NT2/D1 (cell line): ENCODE results near the gene NFIA.

Experiments
- DNase-seq: peaks from one replicate; pipeline ENCODE4 v3.0.0-alpha.2; 2011; ENCODE audit warnings: low read depth, low spot score
- H3K27me3 ChIP-seq: 2 replicates; pipeline ENCODE4 v1.6.0; 2011; ENCODE audit warnings: mild to moderate bottlenecking; ENCODE audit not compliant: insufficient read length, insufficient read depth
- H3K36me3 ChIP-seq: 2 replicates; pipeline ENCODE4 v1.6.1; 2011; ENCODE audit warnings: mild to moderate bottlenecking, low read length, mixed read lengths; ENCODE audit not compliant: insufficient read depth, insufficient read length
- H3K4me1 ChIP-seq: 2 replicates; pipeline ENCODE4 v1.5.1; 2011; ENCODE audit not compliant: insufficient read depth, insufficient read length
- H3K4me3 ChIP-seq: 2 replicates; pipeline ENCODE4 v1.5.1; 2011; ENCODE audit warnings: low read depth; ENCODE audit not compliant: insufficient read length
- H3K9ac ChIP-seq: 2 replicates; pipeline ENCODE4 v1.6.0; 2011; ENCODE audit warnings: low read depth; ENCODE audit not compliant: insufficient read length
- H3K9me3 ChIP-seq: 2 replicates; pipeline ENCODE4 v1.5.1; 2011; ENCODE audit warnings: mild to moderate bottlenecking, low read length; ENCODE audit not compliant: insufficient read depth
- SUZ12 ChIP-seq: IDR thresholded peaks from 2 replicates; pipeline ENCODE4 v1.6.1; 2011; ENCODE audit not compliant: insufficient read length, insufficient read depth; ENCODE audit errors: extremely low read depth
- YY1 ChIP-seq: IDR thresholded peaks from 2 replicates; pipeline ENCODE4 v1.6.1; 2011; ENCODE audit not compliant: insufficient read length, insufficient read depth
- ZNF274 ChIP-seq: IDR thresholded peaks from 2 replicates; pipeline ENCODE4 v1.6.1; 2011; ENCODE audit warnings: mild to moderate bottlenecking, low read depth, low read length

The NFIA gene

GRCh38 chr1:61334718-61335589 is 252.6 kb downstream of the NFIA start:
- Histone ChIP-seq H3K4me3 (no peak overlapping the region), H3K36me3 (no peaks in the 10 kb centered on the region), H3K9me3 (no peaks in the 10 kb centered on the region), H3K9ac (no peak overlapping the region), H3K27me3 (no peaks in the 10 kb centered on the region), H3K4me1 (peaks cover 3% of the 10 kb centered on the region)
- no peak for DNase-seq
- TF ChIP-seq SUZ12 (no peak), YY1 (no peak), ZNF274 (no peak)

GRCh38 chr1:61337037-61337436 is 254.7 kb downstream of the NFIA start:
- no peak for DNase-seq
- Histone ChIP-seq H3K9me3 (no peaks in the 10 kb centered on the region), H3K36me3 (no peaks in the 10 kb centered on the region), H3K4me3 (no peak overlapping the region), H3K4me1 (peaks cover 3% of the 10 kb centered on the region), H3K9ac (no peak overlapping the region), H3K27me3 (no peaks in the 10 kb centered on the region)
- TF ChIP-seq ZNF274: no peak
- no peak for TF ChIP-seq YY1
- TF ChIP-seq SUZ12: no peak

DNA sequence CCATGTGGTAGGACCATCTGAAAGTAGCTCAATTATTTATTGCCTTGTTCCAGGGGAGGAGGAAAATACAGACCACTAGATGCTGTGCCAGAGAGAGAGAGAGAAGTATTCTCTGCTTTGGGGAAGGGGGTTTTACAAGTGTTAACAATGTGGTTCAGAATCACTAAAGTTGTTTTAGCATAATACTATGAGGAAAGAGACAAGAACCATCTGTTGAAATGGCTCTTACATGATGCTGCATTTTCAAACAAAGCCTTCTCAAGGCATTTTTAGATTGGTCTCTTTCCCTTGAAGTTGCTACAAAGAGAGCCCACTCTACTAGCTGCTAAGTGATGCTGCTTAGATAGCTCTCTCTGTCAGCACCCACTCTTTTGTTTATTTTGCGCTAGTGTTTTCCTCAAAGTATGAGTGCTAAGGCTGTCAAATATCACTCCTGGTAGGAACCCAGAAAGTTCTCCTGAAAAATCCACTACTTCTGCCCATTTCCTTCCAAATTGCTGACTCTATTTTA is 255.1 kb downstream of the NFIA start:
- Histone ChIP-seq H3K27me3 (no peaks in the 10 kb centered on the region), H3K36me3 (no peaks in the 10 kb centered on the region), H3K9me3 (no peaks in the 10 kb centered on the region), H3K9ac (no peak overlapping the region), H3K4me1 (peaks cover 3% of the 10 kb centered on the region), H3K4me3 (no peak overlapping the region)
- no peak for DNase-seq
- TF ChIP-seq SUZ12 (no peak), YY1 (no peak), ZNF274 (no peak)

- H3K9ac ChIP-seq: peak overlapping the region; percentile 8
- no peaks in the 10 kb centered on the region for H3K27me3 ChIP-seq
Measured at GRCh38 chr1:61337981-61338848, 255.9 kb downstream of the NFIA start.

DNA sequence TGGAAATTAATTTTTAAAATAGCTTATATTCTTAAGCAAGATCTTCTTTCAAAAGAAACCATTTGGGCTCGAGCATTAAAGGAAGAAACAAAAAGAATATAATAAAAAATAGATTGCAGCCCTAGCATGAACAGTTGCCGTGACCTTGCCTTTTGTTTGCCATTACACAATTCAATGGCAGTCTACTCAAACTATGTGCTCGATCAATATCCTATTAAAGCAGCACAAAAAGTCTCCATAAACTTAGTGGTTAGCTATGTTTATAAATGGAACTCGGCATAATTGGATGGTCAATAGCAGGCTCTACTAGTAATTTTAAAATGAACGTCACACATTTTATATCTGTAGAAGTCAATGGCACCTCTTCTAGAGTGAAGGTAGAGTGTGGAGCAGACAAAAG is 256.5 kb downstream of the NFIA start:
- Histone ChIP-seq H3K36me3 (no peaks in the 10 kb centered on the region), H3K27me3 (no peaks in the 10 kb centered on the region), H3K4me3 (no peak overlapping the region), H3K9me3 (no peaks in the 10 kb centered on the region), H3K9ac (no peak overlapping the region), H3K4me1 (peaks cover 3% of the 10 kb centered on the region)
- no peak for DNase-seq
- TF ChIP-seq SUZ12: no peak
- no peak for TF ChIP-seq YY1
- no peak for TF ChIP-seq ZNF274

More at GRCh38 chr1:61337981-61338848, 255.9 kb downstream of the NFIA start:
- H3K36me3 ChIP-seq: no peaks in the 10 kb centered on the region
- peak overlapping the region; percentile 3 for H3K4me3 ChIP-seq
- peak; percentile 63 for DNase-seq
- H3K4me1 ChIP-seq: peaks cover 3% of the 10 kb centered on the region
- TF ChIP-seq SUZ12 (no peak), YY1 (no peak), ZNF274 (no peak)
- no peaks in the 10 kb centered on the region for H3K9me3 ChIP-seq

- Histone ChIP-seq H3K9me3 (peaks cover 6% of the 10 kb centered on the region; the same call in 1 of the 2 replicates), H3K4me1 (peaks cover 3% of the 10 kb centered on the region), H3K36me3 (no peaks in the 10 kb centered on the region), H3K4me3 (no peak overlapping the region), H3K9ac (no peak overlapping the region), H3K27me3 (no peaks in the 10 kb centered on the region)
- no peak for TF ChIP-seq SUZ12
- DNase-seq: no peak
Measured at GRCh38 chr1:61341426-61341825, 259.1 kb downstream of the NFIA start.

DNA sequence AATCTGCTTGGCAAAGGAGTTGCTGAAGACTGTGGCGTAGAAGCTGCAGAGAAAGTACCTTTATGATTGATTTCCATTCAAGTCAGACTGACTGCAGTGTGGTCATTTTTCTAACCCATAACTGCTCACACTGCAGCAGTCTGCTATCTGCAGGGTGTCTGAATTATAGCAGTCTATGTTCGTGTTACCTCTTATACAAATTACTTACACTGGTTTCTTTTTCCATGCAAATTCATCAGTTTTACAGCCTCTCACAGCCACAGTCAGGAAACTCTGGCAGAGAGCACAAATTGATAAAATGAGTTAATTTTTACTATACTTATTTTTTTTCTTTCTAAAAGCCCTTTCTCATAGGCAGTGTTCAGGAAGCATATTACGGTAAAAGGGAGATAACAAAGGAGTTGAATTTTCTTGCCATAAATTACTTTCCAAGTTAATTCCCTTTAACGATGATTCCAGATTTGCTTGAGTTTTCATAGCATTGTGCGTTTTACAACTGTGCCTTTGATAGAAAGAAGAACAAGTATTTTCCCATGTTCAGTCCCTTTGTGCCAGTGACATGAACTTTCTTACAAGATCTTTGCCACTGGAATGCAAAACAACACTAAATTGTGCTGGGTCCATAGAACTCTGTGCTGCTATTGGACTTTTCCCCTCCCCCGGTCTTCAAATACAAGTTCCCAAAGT is 261.5 kb downstream of the NFIA start:
- no peaks in the 10 kb centered on the region for H3K4me1 ChIP-seq
- H3K27me3 ChIP-seq: no peaks in the 10 kb centered on the region
- H3K4me3 ChIP-seq: no peak overlapping the region
- no peak for DNase-seq
- H3K9me3 ChIP-seq: peaks cover 6% of the 10 kb centered on the region; the same call in 1 of the 2 replicates
- H3K9ac ChIP-seq: no peak overlapping the region
- no peaks in the 10 kb centered on the region for H3K36me3 ChIP-seq
- TF ChIP-seq ZNF274 (no peak), YY1 (no peak), SUZ12 (no peak)
